ENCODE measurements around the gene ELOVL7. TPM values are rescaled to one million over a fixed set of nuclear protein-coding genes. Genes with fewer than 3 reads are reported as not detected.

Gene ELOVL7
- total and polyA plus RNA-seq, 2 of the 8 experiments (the other 6 are each of a cell fraction or from before 2014, with no cell fraction given): 3.1 to 5.1 TPM

- H4K91ac ChIP-seq (replicated peaks; ENCODE audit: insufficient read length, low read length): no peak overlapping the region
- no peak overlapping the region for H3K9ac ChIP-seq (replicated peaks in 1 of 4; ENCODE audit: extremely low read depth in 1 of 4, low read depth in 3 of 4, low read length in 3 of 4)
- H3K79me2 ChIP-seq (ENCODE audit: control insufficient read depth in 1 of 2, insufficient read depth in 2 of 2, low read length in 2 of 2): no peaks in the 10 kb centered on the region
- H3K79me1 ChIP-seq (ENCODE audit: low read depth, low read length): no peaks in the 10 kb centered on the region
- H3K4ac ChIP-seq (replicated peaks; ENCODE audit: insufficient read length, low read depth, low read length): no peak overlapping the region
- H4K5ac ChIP-seq (ENCODE audit: insufficient read length, low read depth, low read length): no peak overlapping the region
- no peaks in the 10 kb centered on the region for H3K27me3 ChIP-seq (replicated peaks in 1 of 4; ENCODE audit: control insufficient read depth in 3 of 4, extremely low read depth in 1 of 4, insufficient read depth in 3 of 4, low read length in 3 of 4)
- CTCF ChIA-PET (ENCODE audit: partially characterized antibody): no interaction called here
- H4K20me1 ChIP-seq (replicated peaks in 1 of 2; ENCODE audit: control insufficient read depth in 1 of 2, insufficient read depth in 2 of 2, low read length in 2 of 2): no peaks in the 10 kb centered on the region
- no peak overlapping the region for H3K4me2 ChIP-seq (ENCODE audit: insufficient read depth in 1 of 2, low read depth in 2 of 2, low read length in 2 of 2)
- H3K56ac ChIP-seq (replicated peaks; ENCODE audit: insufficient read length, low read depth, low read length): no peak overlapping the region
- no peak overlapping the region for H3K27ac ChIP-seq (ENCODE audit: low read depth, low read length)
- H2BK5ac ChIP-seq (ENCODE audit: low read depth, low read length): no peak overlapping the region
- POLR2A ChIA-PET (ENCODE audit: partially characterized antibody): no interaction called here
- no peak overlapping the region for H3K18ac ChIP-seq (ENCODE audit: extremely low read depth, low read length)
- no peak overlapping the region for H2BK15ac ChIP-seq (ENCODE audit: low read length)
- H3K4me1 ChIP-seq (replicated peaks in 1 of 4; ENCODE audit: control insufficient read depth in 3 of 4, insufficient read depth in 4 of 4, low read length in 3 of 4): no peaks in the 10 kb centered on the region
- H2BK20ac ChIP-seq (ENCODE audit: low read length): no peak overlapping the region
- no peak overlapping the region for H4K8ac ChIP-seq (ENCODE audit: extremely low read depth, insufficient read depth, low read length)
- H2BK12ac ChIP-seq (ENCODE audit: low read depth, low read length): no peak overlapping the region
- no peak overlapping the region for H3K23ac ChIP-seq (ENCODE audit: insufficient read length)
- no peak overlapping the region for H2AFZ ChIP-seq (ENCODE audit: low read length)
- no peaks in the 10 kb centered on the region for H3K9me3 ChIP-seq (ENCODE audit: insufficient read depth in 2 of 2, low read depth in 1 of 2, low read length in 1 of 2)
- no peak for DNase-seq (ENCODE audit: low read depth in 1 of 2, low spot score in 2 of 2)
- no peak overlapping the region for H3K4me3 ChIP-seq (ENCODE audit: extremely low read depth in 1 of 4, insufficient read depth in 2 of 4, low read depth in 3 of 4, low read length in 4 of 4)
- TF ChIP-seq RFX5 (IDR thresholded peaks at IDR 0.05; ENCODE audit: borderline replicate concordance, low read depth, low read length): no peak
- no peak for TF ChIP-seq EGR1 (IDR thresholded peaks at IDR 0.05; ENCODE audit: borderline replicate concordance, low read depth, low read length)
- no peak overlapping the region for H2BK120ac ChIP-seq (replicated peaks; ENCODE audit: low read depth, low read length)
- no peak for FAIRE-seq
- no peaks in the 10 kb centered on the region for H3K36me3 ChIP-seq (ENCODE audit: control insufficient read depth in 2 of 4, insufficient read depth in 4 of 4, low read length in 3 of 4)
- no peak overlapping the region for H3K14ac ChIP-seq (ENCODE audit: insufficient read length)
- 91 to 100% methylated on average over 1 of the region's 1 CpG for WGBS, 2 experiments (ENCODE audit: extremely low coverage in 1 of 2, insufficient coverage in 1 of 2, insufficient read length in 1 of 2, insufficient replicate concordance in 2 of 2, low coverage in 1 of 2, low lambda C conversion rate in 2 of 2, missing lambda C conversion rate in 1 of 2)
- no peaks in the 10 kb centered on the region; the same call in 1 of the 2 replicates for H3K23me2 ChIP-seq (ENCODE audit: low read depth, low read length)
- no peak overlapping the region for H2AK5ac ChIP-seq (ENCODE audit: low read depth, low read length)
Measured at GRCh38 chr5:60823574-60823973, 20.5 kb downstream of the ELOVL7 start.
